GM12875 (cell line): ENCODE measurements around the gene SLC5A9.

Experiments used
- H3K4me3 ChIP-seq: one replicate; pipeline ENCODE4 v1.5.1; 2011; ENCODE audit warnings: low read depth, low read length, control low read depth
- CTCF ChIP-seq: IDR thresholded peaks from 2 replicates; pipeline ENCODE4 v1.5.1; 2011; ENCODE audit warnings: low read depth, mild to moderate bottlenecking, control low read depth, inconsistent platforms, low read length, moderate library complexity, borderline replicate concordance; ENCODE audit not compliant: insufficient read depth

SLC5A9 gene

GRCh38 chr1:48187969-48188563 is 34.5 kb upstream of the SLC5A9 start:
- no peak overlapping the region for H3K4me3 ChIP-seq
- no peak for TF ChIP-seq CTCF

GRCh38 chr1:48190881-48191280 is 31.6 kb upstream of the SLC5A9 start:
- no peak for TF ChIP-seq CTCF
- H3K4me3 ChIP-seq, result no peak overlapping the region

- no peak for TF ChIP-seq CTCF
- no peak overlapping the region for H3K4me3 ChIP-seq
Measured at GRCh38 chr1:48194801-48195200, 27.7 kb upstream of the SLC5A9 start.

DNA sequence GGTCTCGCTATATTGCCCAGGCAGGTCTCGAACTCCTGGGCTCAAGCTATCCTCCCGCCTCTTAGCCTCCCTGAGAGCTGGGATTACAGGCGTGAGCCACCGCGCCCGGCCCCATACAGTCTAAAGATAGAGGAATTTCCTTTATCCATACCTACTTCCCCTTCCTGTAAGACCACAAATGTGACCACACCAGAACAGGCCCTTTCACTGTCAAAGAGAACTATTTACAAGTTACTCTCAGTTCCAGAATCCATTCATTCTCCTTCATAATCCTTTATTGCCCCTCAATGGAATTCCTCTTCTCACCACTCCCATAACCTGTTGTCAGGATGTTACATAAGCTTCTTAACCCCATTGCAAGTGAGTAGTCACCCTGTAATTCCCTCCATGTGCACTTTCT is 26.3 kb upstream of the SLC5A9 start:
- no peak overlapping the region for H3K4me3 ChIP-seq
- no peak for TF ChIP-seq CTCF

GRCh38 chr1:48198970-48199369 is 23.5 kb upstream of the SLC5A9 start:
- TF ChIP-seq CTCF, result no peak
- no peak overlapping the region for H3K4me3 ChIP-seq

GRCh38 chr1:48200166-48200900 is 22.2 kb upstream of the SLC5A9 start:
- H3K4me3 ChIP-seq, result no peak overlapping the region
- TF ChIP-seq CTCF, result no peak

DNA sequence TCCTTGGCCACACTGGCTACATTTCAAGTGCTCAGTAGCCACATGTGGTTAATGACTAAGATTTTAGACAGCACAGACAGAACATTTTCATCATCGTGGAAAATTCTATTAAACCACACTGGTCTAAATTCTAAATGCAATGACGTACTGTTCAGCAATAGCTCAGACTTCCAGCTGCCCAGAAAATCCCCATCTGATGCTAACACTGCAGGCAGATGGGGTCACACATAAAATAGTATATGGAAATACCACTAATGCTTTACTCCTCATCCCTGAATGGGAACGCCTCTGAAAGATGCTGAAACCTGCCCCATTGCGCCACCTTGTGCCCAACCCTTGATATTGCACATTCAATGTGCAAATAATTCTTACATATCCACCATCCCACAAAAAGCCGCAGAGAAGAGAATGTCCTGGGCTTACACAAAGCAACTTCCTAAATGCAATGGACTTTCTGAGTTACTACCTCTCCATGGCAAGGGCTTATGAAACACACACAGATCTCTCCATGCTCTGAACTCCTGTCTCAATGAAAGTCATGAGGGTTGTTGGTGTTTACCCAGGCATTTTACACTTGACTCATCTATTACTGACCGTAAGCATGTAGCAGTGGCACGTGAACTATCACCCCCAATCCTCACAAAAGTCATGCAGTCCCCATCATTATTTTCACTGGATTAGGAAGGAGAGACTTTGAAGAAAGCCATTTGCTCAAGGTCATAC is 20.3 kb upstream of the SLC5A9 start:
- TF ChIP-seq CTCF, result peak; percentile 72
- H3K4me3 ChIP-seq, result no peak overlapping the region
